Activated CD8-positive, alpha-beta memory T cell treated with anti-CD3 and anti-CD28 coated beads, Interleukin-2, amount 50 U/mL, for 48 hours (primary cell): ENCODE data around the gene CHCHD6.

Source experiments
- DNase-seq: peaks from one replicate; pipeline ENCODE4 v3.0.0-alpha.2; 2020

The CHCHD6 gene

GRCh38 chr3:126927846-126928245 lies 223.8 kb downstream of the CHCHD6 start:
- DNase-seq, result no peak

GRCh38 chr3:126928921-126929474 lies 225.0 kb downstream of the CHCHD6 start:
- no peak for DNase-seq

- no peak for DNase-seq
These were observed 227.0 kb downstream of the CHCHD6 start for GRCh38 chr3:126930936-126931600.

DNA sequence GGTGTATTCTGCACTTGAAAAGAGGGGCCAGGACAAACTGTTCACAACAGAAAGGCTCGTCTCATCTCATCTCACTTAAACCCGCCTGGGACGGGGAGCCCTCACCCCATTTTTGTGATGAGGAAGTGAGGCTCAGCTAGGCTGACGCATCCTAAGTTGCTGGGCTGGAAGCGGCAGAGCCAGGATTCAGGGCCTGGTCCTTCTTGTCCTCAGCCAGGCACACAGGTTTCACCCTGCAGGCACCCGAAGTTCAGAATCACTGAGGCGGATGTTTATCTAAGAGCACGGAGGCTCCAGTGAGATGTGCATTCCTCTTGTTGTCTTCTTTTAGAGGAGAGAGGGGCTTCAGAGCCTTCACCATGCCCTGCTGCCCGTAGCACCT lies 227.8 kb downstream of the CHCHD6 start:
- no peak for DNase-seq

GRCh38 chr3:126932188-126932931 lies 228.3 kb downstream of the CHCHD6 start:
- no peak for DNase-seq

DNA sequence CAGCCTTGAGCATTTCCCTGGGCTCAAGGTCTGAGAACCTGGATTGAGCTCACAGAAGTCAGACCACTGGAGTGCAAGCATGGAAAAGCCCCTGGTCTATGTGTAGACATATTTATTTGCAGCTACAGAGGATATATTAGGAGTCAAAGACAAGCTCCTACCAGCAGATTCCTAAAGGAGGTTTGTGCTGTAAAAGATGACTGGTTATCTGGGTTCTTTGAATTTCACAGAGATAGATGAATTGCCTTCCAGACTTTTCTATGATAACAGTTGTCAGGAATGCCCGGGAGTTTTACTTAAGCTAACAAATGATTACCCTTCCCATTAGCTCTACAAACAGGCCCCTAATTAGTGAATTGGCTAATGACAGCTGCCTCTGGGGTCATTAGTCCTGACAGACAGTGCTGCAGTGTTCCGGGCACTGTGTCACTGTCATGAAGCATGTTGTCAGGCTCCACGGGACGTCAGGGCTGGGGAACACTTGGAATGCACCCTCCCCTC lies 230.0 kb downstream of the CHCHD6 start:
- no peak for DNase-seq

DNA sequence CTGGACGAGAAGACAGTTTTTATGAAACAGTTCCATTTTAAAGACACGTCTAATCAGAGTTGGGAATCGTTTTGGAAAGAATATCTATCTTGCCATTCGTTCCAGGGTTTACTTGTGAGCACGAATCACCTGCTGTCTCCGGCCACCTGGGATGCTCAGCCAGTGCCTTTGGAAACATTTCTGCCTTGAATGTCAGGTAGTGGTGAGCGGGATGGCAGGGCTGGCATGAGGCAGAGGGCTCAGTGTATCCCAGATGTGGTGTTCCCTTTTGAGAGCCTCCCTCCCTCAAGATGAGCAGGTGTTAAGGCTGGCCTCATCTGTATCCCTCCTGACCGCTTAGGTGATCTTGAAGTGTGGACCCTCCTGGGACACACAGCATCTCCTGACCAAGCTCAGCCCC lies 231.0 kb downstream of the CHCHD6 start:
- no peak for DNase-seq

GRCh38 chr3:126935756-126936509 lies 231.9 kb downstream of the CHCHD6 start:
- no peak for DNase-seq

- DNase-seq, result no peak
These were observed 232.9 kb downstream of the CHCHD6 start for GRCh38 chr3:126936853-126937425.

DNA sequence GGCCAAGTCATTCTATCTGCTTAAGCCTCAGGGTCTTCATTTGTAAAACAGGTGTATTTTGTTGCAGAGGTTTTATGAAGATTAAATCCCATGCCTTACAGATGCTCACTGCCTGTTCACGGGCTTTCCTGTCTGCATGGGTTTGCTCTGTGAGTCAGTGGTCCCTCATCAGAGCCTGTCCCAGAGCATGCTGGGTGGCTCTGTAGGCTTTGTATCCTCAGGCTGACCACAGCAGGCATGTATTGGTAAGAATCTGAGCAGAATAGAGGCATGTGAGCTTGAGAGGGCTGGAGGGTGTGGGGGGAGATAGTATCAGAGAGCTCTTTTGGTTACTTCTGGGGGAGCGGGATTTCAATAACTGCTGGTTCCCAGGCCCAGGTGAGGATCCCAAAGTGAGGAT lies 233.5 kb downstream of the CHCHD6 start:
- no peak for DNase-seq

DNA sequence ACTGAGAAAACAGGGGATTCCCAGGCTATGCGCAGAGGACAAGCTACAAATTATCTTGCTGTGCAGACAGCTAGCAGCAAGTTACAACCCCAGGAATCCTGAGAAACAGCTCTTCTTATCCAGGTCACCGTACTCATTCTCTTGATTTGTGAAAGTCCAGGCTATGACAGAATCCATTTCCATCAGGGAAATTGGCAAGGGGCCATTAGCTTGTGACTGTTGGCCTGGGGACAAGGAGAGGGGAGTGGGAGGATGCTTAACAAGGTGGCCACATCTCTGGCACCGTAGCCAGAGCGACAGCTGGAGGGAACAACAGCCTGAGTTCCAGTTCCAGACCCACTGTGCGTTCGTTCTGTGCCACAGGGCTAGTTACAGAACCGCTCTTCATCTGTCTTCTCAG lies 233.9 kb downstream of the CHCHD6 start:
- no peak for DNase-seq

DNA sequence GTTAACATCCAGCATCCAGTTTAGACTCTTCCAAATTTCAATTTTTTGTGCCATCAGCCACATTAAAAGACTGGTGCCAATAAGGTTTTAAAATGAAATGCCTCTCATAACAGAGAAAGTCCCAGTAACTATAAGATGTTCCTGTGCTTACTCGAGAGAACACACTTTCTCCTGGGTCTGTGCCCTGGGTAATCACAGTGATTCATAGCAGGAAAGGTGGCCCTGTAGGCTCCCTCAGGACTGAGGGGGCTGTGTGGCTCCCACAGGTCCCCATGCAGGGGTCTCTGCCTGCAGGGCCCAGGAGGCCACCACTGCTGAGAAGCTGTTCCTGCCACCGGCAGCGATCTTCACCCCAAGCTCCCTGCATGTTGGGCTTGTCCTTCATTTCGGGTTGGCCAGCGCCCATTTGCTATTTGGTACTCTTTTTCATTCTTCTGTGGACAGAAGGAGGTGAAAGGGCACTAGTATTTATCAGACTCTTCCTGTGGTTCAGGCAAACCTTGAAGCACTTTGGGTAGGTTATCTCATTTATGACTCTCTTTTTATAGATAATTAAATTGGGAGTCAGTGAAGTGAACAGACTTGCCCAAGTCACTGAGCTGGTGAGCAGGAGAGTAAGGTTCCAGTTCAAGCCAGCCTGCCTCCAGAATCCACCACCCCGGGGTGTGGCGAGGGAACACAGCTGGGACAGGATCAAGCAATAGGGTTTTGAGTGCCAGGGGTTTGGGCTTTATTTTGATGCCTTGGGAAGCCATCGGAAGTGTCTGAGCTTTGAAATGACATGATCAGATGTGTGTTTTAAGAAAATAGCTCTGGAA lies 234.7 kb downstream of the CHCHD6 start:
- DNase-seq, result no peak

GRCh38 chr3:126939338-126939718 lies 235.3 kb downstream of the CHCHD6 start:
- DNase-seq, result no peak

DNA sequence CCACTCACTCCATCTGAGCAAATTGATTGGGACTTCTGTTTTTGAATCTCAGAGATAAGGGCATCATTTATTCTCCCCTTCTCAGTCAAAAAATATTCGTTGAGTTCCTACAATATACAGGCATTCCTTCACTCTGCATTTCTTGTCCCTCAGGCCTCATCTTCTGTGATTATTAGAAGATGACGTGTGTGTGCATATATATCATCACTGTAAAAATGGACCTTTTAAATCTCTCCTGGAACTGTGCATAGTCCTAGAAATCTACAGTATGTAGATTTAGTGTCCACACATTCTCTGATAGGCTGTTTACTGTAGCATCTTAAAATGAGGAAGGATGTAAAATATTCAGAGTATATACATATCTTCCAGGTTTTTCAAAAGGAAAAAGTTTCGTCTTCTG lies 235.7 kb downstream of the CHCHD6 start:
- no peak for DNase-seq

DNA sequence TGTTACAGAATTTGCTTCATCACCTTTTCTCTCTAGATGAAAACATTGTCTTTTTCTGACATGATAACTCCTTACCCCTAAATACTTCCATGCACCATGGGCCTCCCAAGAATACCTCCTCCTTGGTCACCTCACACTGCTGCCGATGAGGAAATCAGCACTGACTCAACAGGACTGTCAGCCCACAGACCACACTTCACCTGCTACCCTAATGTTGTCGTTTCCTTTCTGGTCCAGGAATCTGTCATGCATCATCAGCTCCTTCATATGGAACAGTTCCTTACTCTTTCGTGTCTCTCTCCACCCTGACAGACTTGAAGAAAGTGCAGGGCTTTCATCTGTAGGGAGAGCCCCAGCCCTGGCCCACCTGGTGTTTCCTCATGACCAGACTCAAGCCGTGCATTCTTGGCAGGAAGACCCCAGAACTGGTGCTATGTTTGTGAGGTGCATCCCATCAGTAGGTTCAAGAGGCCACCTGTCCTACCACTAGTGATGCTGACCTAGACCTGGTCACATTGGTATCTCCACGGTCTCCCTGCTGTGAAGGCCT lies 237.8 kb downstream of the CHCHD6 start:
- DNase-seq, result no peak

GRCh38 chr3:126944089-126944965 lies 240.3 kb downstream of the CHCHD6 start:
- DNase-seq, result no peak

GRCh38 chr3:126945171-126945721 lies 241.2 kb downstream of the CHCHD6 start:
- no peak for DNase-seq

GRCh38 chr3:126945891-126946290 lies 241.9 kb downstream of the CHCHD6 start:
- DNase-seq, result no peak

DNA sequence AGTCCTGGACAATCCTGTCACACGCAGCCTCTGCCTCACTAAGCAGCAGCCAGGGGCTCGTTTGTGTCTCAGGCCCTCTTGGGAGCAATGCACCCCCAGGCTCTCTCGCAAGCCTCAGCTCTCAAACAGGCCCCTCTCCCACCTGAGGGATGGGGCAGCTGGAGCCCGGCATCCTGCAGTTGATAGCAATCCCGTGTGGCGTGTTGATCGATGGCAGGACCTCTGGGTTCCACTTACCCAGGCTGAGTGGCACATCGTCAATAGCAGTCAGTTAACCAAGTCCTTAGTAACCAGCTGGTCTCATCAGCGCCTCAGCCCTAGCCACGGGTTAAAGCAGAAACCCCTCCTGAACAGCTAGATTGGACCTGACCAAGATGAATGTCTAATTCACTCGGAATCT lies 242.4 kb downstream of the CHCHD6 start:
- no peak for DNase-seq

- DNase-seq, result no peak
These were observed 243.4 kb downstream of the CHCHD6 start for GRCh38 chr3:126947429-126947828.
